ENCODE data around the gene CYP1A2. TPM values are rescaled to one million over a fixed set of nuclear protein-coding genes. Genes with fewer than 3 reads are reported as not detected.

The CYP1A2 gene
- polyA plus RNA-seq, 1 donor: not detected

Other genes with a start within 250 kb of the CYP1A2 start
- 5.6 TPM for gene ARID3B, start 207.6 kb upstream of the CYP1A2 start, polyA plus RNA-seq (ENCODE audit: insufficient read length)
- gene CLK3, start 133.0 kb upstream of the CYP1A2 start, polyA plus RNA-seq (ENCODE audit: insufficient read length): 52.2 TPM
- gene EDC3, start 52.8 kb upstream of the CYP1A2 start, polyA plus RNA-seq (ENCODE audit: insufficient read length): 29.3 TPM
- gene CYP1A1, start 23.3 kb upstream of the CYP1A2 start, polyA plus RNA-seq (ENCODE audit: insufficient read length): not detected
- gene CSK, start 33.2 kb downstream of the CYP1A2 start, polyA plus RNA-seq (ENCODE audit: insufficient read length): 36.3 TPM
- not detected for gene LMAN1L, start 64.0 kb downstream of the CYP1A2 start, polyA plus RNA-seq (ENCODE audit: insufficient read length)
- not detected for gene CPLX3, start 77.8 kb downstream of the CYP1A2 start, polyA plus RNA-seq (ENCODE audit: insufficient read length)
- 49.3 TPM for gene ULK3, start 94.3 kb downstream of the CYP1A2 start, polyA plus RNA-seq (ENCODE audit: insufficient read length)
- gene SCAMP2, start 124.5 kb downstream of the CYP1A2 start, polyA plus RNA-seq (ENCODE audit: insufficient read length): 67.5 TPM
- gene MPI, start 141.2 kb downstream of the CYP1A2 start, polyA plus RNA-seq (ENCODE audit: insufficient read length): 63.5 TPM
- 49.7 TPM for gene FAM219B, start 158.0 kb downstream of the CYP1A2 start, polyA plus RNA-seq (ENCODE audit: insufficient read length)
- gene COX5A, start 189.2 kb downstream of the CYP1A2 start, polyA plus RNA-seq (ENCODE audit: insufficient read length): 243 TPM
- gene RPP25, start 207.9 kb downstream of the CYP1A2 start, polyA plus RNA-seq (ENCODE audit: insufficient read length): 1.1 TPM
- gene SCAMP5, start 246.7 kb downstream of the CYP1A2 start, polyA plus RNA-seq (ENCODE audit: insufficient read length): 3.9 TPM